Stimulated activated CD4-positive, alpha-beta T cell treated with anti-CD3 and anti-CD28 coated beads, Interleukin-4, amount 100 ng/mL, for 24 hours (primary cell): ENCODE data around the gene CDH22.

Source experiments
- DNase-seq: peaks from one replicate; pipeline ENCODE4 v3.0.0-alpha.2; 2020

CDH22 gene

GRCh38 chr20:46132705-46133120 lies 175.6 kb downstream of the CDH22 start:
- peak; percentile 57 for DNase-seq

GRCh38 chr20:46131396-46131795 lies 176.9 kb downstream of the CDH22 start:
- DNase-seq, result no peak

GRCh38 chr20:46130534-46130933 lies 177.8 kb downstream of the CDH22 start:
- no peak for DNase-seq

- DNase-seq, result no peak
Observed at GRCh38 chr20:46129955-46130481, 178.3 kb downstream of the CDH22 start.

- DNase-seq, result no peak
Observed at GRCh38 chr20:46128310-46129151, 179.8 kb downstream of the CDH22 start.

- DNase-seq, result no peak
Observed at GRCh38 chr20:46127396-46128010, 180.8 kb downstream of the CDH22 start.

- no peak for DNase-seq
Observed at GRCh38 chr20:46126440-46127056, 181.8 kb downstream of the CDH22 start.
